ENCODE data around the gene PIM1. TPM values are rescaled to one million over a fixed set of nuclear protein-coding genes. Genes with fewer than 3 reads are reported as not detected.

Gene PIM1
- total RNA-seq, 1 experiment from 2014 or later, result 47.5 TPM

GRCh38 chr6:37136821-37137200, 33.1 kb upstream of the PIM1 start:
- WGBS (ENCODE audit: extremely low coverage, insufficient read length, low lambda C conversion rate), result no CpG with 5 or more reads among the region's 7 CpGs

More at GRCh38 chr6:37136821-37137200, 33.1 kb upstream of the PIM1 start:
- H4K8ac ChIP-seq (replicated peaks; ENCODE audit: insufficient read length, low read depth, low read length), result peak overlapping the region; percentile 46
- no peaks in the 10 kb centered on the region for H3K79me1 ChIP-seq (ENCODE audit: insufficient read depth, low read depth, low read length, poor library complexity, severe bottlenecking)
- H2BK12ac ChIP-seq (ENCODE audit: insufficient read length, low read depth, low read length), result peak overlapping the region; percentile 93
- peaks cover 0 to 3% of the 10 kb centered on the region in 2 experiments; a peak in 2 of 5 replicates for H3K9me3 Mint-ChIP-seq
- H3K36me3 Mint-ChIP-seq (ENCODE audit: insufficient read depth in 1 of 3, low read depth in 3 of 3), result peaks cover 8 to 17% (median 13%) of the 10 kb centered on the region in 3 experiments
- H3K4me1 ChIP-seq (ENCODE audit: insufficient read depth, low read length), result peaks cover 2% of the 10 kb centered on the region; the same call in 1 of the 2 replicates
- H4K5ac ChIP-seq (ENCODE audit: insufficient read length, low read depth, low read length), result peak overlapping the region; percentile 95
- peak overlapping the region; percentile 93 for H2AK5ac ChIP-seq (ENCODE audit: insufficient read length, low read length)
- peak overlapping the region; percentile 100 for H3K27ac Mint-ChIP-seq
- H4K91ac ChIP-seq (ENCODE audit: insufficient read length, low read depth, low read length), result peak overlapping the region; percentile 97
- no peak overlapping the region for H2BK20ac ChIP-seq (ENCODE audit: low read depth, low read length, poor library complexity, severe bottlenecking)
- H3K27me3 ChIP-seq (ENCODE audit: insufficient read depth, low read length), result no peaks in the 10 kb centered on the region
- peaks cover 17% of the 10 kb centered on the region for H3K23me2 ChIP-seq (ENCODE audit: insufficient read length, low read depth, low read length, poor library complexity, severe bottlenecking)
- peak overlapping the region; percentile 89 to 94 for H3K4me3 Mint-ChIP-seq
- H3K23ac ChIP-seq (ENCODE audit: insufficient read length, low read depth, low read length), result no peak overlapping the region
- H3K27ac ChIP-seq (ENCODE audit: insufficient read length, low read depth, low read length), result peak overlapping the region; percentile 100
- no peak for DNase-seq
- peak overlapping the region; percentile 94; the same call in 1 of the 2 replicates for H3K4ac ChIP-seq (ENCODE audit: low read depth, low read length)
- TF ChIP-seq CTCF (conservative IDR thresholded peaks at IDR 0.05), result no peak
- H3K79me2 ChIP-seq (ENCODE audit: insufficient read depth, low read length), result peaks cover 20% of the 10 kb centered on the region; the same call in 1 of the 2 replicates
- peak overlapping the region; percentile 99 for H2BK5ac ChIP-seq (ENCODE audit: insufficient read length, low read length)
- H4K20me1 ChIP-seq (ENCODE audit: control insufficient read depth, insufficient read depth, insufficient read length), result no peaks in the 10 kb centered on the region
- H2BK15ac ChIP-seq (ENCODE audit: low read depth, low read length), result no peak overlapping the region
- H3K56ac ChIP-seq (ENCODE audit: insufficient read length, low read depth, low read length), result peak overlapping the region; percentile 97
- peak overlapping the region; percentile 97 for H3T11ph ChIP-seq (ENCODE audit: low read length)
- no peaks in the 10 kb centered on the region for H3K9me3 ChIP-seq (ENCODE audit: control insufficient read depth, low read depth, low read length)
- H3K27me3 Mint-ChIP-seq (ENCODE audit: low read depth), result no peaks in the 10 kb centered on the region
- H2AFZ ChIP-seq (ENCODE audit: low read length), result no peak overlapping the region
- peak overlapping the region; percentile 99 for H2BK120ac ChIP-seq (ENCODE audit: low read depth, low read length, poor library complexity, severe bottlenecking)
- H3K4me1 Mint-ChIP-seq, result peaks cover 59 to 81% of the 10 kb centered on the region in 2 experiments
- peak overlapping the region; percentile 98 for H3K18ac ChIP-seq (ENCODE audit: insufficient read length, low read depth, low read length)
- peak overlapping the region; percentile 88 for H3K4me2 ChIP-seq (ENCODE audit: insufficient read depth, insufficient read length, low read length)
- peak overlapping the region; percentile 99; the same call in 1 of the 2 replicates for H3K14ac ChIP-seq (ENCODE audit: insufficient read depth, low read length)
- peak overlapping the region; percentile 99 for H3K9ac ChIP-seq (ENCODE audit: extremely low read depth, insufficient read length, low read length)
